HG03175 (cell line): ENCODE measurements around the gene EXOSC5.
"Not testable (repeated sequence)": the region's sequence is repeated elsewhere in the genome, so short reads cannot be mapped to it uniquely, and the experiment has no call there.

ENCODE experiments used
- ATAC-seq: cut with Tn5 transposase; IDR thresholded peaks from one replicate; pipeline ENCODE4 v1.9.1; 2021; ENCODE audit warnings: mild to moderate bottlenecking, moderate library complexity; ENCODE audit not compliant: unreplicated experiment

The EXOSC5 gene

DNA sequence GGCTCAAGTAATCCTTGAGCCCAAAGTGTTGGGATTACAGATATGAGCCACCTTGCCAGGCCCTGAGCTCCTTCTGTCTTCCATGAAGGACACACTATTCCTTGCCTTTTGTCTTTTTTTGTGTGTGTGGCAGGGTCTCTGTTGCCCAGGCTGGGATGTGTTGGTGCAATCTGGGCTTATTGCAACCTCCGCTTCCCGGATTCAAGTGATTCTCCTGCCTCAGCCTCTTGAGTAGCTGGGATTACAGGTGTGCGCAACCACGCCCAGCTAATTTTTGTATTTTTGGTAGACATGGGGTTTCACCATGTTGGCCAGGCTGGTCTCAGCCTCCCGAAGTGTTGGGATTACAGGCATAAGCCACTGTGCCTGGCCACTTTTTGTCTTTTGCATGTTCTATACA, 11.7 kb upstream of the EXOSC5 start:
- ATAC-seq: not testable (repeated sequence)

DNA sequence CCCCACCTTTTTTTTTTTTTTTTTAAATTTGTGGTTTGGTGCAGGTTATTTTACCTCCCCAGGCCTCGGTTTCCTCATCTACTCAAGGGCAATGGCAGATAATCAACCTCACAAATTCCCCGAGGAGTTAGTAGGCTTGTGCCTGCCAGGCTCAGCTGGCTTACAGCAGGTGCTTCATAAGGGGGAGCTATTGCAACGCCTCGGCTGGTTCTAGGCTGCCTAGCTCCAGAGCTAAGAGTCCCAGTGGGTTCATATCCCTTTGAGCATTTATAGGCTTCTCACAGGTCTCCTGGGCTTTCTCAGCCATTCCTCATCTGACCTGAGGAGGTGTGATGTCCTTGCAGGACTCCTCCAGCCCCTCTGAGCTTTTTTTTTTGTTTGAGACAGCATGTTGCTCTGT, 11.1 kb upstream of the EXOSC5 start:
- no peak for ATAC-seq

DNA sequence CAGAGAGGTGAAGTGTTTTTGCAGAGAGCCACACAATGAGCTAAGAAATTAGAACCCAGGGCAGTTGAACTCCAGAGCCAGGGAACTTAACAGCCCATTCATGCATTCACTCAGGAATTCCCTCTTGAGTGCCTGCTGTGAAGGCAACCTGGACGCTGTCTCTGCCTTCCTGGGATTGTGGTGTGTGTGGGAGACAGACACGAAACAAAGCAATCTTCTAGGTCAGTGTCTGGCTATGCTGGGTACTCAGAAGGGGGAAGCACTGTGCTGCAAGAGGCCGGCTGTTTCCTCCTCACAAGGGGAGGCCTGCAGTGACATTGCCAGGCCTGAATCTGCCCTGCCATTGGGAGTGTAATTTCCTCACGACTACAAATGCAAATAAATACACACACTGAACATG, 10.1 kb upstream of the EXOSC5 start:
- no peak for ATAC-seq

DNA sequence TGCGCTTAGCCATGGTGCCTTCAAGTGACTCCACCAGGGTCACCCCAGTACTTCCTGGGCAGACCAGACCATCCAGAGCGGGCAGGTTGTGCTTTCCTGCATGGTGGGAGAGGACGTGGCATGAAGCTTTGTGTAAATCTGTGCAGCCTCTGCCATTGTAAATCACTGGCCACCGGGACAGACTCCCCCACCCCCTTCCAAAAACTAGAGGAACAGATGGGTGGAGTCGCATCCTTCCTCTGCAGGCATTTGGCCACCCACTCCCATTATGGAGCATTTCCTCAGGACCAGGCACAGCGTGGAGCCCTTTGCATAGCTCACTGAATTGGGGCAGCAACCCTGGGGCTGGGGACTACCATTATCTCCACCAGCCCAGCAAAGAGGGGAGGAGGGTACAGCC, 8.6 kb upstream of the EXOSC5 start:
- no peak for ATAC-seq

DNA sequence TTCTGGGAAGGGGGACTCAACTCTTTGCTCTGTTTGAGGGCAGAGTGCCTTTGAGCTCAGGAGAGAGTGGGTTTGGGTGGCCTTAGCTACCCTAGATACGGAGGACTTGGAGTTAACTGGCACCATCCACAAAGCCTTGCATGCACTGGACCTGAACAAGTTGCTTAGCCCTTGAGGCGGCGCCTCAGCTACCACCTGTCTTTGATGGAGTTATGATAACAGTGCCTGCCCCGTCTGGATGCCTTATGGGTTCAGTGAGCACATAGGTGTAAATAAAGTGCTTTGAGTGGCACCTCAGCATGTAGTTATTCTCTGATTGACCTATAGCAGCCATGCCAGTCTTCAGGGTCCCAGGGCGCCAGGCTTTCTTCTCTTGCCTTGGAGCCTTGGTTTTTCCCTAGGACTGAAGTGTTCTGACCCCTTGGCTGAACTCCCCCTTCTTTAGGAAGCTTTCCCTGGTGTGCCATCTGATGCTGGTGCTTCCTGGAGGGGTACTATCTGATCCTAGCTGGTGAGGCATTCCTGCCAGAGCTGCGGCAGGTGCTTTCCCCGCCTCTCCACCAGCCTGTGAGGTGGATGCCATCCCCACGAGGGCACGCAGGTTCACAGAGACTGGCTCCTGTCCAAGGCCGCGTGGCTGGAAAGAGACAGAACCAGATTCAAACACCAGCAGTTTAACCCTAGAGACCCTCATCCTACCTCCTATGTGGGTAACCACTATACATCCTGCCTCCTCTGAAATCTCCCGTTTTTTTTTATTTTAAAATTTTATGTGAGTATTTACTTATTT, 6.2 kb upstream of the EXOSC5 start:
- ATAC-seq: no peak

DNA sequence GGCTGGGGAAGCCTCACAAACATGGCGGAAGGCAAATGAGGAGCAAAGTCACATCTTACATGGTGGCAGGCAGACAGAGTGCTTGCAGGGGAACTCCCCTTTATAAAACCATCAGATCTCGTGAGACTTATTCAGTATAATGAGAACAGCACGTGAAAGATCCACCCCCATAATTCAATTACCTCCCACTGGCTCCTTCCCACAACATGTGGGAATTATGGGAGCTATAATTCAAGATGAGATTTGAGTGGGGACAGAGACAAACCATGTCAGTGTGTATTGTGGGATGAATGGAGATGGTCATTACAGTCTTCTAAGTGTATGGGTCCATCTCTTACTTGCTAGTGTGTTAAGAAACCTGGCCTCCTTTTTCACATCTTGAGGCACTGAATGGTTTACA, 4.9 kb upstream of the EXOSC5 start:
- ATAC-seq: no peak

DNA sequence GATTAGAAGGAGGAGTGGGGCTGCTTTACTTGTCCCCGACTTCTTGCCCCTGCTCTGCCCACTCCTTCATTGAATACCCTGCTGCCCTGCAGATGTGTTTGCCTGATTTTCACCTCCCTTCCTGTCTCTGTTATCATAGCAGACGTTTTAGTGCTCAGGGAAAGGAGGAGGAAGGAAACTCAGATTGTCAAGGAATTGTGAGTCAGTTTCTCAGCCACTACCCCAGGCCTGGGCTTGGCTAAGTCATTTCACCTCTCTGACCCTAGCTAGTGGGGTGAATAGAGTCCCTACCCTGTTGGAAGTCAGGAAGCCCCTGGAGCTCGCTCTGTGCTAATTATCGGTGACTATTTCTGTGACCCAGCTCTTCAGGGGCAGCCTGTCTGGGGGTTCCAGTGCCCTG, 4.3 kb upstream of the EXOSC5 start:
- ATAC-seq: no peak

DNA sequence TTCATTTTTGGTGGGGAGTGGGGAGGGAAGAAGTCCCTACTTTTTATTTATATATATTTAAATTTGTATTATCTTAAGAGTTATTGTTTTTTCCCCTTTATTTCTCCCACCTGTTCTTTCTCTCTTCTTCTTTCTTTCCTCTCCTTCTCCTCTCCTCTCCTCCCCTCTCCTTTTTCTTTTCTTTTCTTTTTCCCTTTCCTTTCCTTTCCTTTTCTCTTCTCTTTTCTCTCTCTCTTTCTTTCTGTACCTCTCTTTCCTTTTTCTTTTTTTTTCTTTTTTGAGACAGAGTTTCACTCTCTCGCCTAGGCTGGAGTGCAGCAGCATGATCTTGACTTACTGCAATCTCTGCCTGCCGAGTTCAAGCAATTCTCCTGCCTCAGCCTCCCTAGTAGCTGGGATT, 2.4 kb upstream of the EXOSC5 start:
- ATAC-seq: no peak

DNA sequence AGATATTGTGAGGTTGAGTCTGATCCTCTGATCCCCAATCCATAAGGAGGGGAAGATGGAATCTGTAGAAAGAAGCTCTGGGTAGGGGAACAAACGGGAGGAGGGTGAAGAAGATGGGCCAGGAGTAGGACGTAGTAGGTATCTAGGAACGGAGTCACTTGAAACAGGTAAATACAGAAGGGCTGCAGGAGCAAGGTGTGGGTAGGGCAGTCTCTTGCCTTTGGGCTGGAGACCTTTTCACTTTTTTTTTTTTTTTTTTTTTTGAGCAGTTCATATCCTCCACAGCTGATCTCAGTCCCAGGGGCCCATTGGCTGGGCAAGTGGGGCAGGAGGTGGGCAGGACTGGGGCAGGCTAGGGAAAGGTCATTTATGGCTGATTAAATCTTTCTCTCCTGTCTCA, 1.9 kb upstream of the EXOSC5 start:
- ATAC-seq: no peak

DNA sequence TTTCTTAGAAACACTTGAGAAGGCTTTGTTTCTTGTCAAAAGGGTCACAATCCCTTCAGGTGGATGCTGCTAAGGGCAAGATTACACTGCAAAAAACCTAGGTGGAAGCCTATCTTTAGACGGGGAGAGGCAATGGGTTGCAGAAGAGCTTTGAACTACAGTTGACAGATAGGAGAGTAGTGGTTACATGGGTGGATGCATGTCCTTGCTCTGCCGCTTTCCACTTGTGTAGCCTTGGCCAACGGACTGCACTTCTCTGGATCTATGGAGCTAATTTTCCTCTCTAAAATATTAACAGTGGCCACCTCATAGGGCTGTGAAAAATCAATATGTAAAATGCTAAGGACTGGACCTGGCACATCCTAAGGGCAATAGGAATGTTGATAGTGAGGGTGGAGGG, 1.4 kb upstream of the EXOSC5 start:
- no peak for ATAC-seq

DNA sequence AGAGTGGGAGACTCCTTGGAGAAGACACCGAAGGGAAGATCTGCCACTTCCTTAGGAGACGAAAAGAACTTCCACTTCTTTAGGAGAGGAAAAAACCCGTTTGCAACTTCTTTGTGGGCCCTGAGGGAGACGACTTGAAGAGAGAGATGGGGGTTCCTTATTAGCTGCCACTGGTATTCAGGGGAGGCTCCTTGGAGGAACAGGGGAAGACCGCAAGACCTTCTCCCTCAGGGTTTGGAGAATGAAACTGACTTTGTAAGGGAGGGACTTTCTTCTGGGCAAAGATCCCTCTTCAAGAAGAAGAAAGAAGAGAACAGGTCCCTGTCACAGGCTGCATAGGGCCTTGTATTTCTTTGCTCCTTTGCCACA, 875 bp upstream of the EXOSC5 start:
- no peak for ATAC-seq

DNA sequence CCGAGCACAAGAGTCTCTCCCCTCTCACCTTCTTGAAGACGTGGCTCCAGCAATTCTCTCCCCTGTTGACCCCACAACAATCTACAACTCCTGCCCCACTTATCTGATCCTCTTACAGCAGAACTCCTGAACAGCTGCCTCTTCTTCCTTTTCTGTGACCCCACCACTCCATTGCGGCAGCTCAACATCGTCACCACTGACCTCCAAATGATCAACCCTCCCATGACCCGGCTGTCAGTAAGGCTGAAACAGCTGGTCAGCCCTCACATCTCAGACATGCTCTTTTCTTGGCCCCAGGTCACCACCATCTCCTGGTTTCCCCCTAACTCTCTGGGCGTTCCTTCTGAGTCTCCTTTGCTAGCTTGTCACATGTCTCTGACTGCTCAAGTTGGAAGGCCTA, 1.8 kb downstream of the EXOSC5 start:
- ATAC-seq: no peak

DNA sequence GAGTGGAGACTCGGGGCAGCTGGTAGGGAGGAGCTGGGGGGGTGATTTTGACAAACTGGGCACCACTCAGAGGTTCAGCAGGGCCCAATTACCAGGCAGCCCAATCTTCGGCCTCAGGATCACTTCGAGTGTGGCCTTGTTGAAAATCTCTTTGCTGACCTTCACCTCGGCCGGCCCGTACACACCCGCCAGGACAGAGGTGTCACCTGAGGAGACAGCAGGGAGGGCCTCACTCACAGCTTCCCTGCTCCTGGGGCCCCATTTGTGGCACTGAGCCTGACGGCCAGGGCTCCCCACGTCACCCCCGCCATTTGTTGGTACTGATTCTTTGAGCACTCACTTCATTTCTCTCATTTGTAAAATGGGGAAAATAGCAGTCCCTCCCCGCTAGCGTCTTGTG, 4.4 kb downstream of the EXOSC5 start:
- ATAC-seq: no peak

DNA sequence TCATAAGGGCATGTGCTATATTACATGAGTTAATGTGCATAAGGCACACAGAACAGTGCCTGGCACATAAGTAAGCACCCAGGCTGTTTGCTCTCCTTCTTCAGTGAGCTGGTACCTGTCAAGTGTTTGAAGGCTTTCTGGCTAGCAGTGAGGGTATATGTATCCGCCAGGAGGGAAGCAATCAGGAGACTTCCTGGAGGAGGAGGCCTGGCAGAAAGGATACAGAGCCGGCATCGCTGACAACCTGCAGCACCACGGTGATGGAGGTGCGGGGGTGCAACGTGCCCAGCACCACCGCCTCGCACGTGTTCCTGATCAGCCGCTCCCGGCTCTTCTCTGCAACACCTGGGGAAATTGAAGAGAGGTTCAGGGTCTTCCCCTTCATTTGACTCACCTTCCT, 5.5 kb downstream of the EXOSC5 start:
- ATAC-seq: no peak

DNA sequence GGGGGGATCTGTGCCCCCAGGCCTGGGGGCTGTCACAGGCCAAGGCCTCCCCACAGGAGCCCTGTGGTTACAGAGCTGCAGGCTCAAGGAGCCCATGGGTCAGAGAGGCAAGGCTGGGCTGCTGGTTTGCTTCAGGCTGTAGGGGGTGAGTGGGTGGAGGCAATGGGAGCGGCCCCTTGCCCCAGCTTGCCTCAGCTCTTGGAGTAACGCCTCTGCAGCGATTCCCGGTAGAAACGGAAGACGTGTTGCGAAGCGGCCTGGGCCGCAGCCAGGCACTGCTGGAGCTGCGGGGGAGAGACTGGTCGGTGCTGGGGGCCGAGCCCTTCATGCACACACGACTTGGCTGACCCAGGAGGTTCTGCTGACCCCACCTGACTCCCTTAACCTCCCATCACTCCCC, 10.7 kb downstream of the EXOSC5 start:
- ATAC-seq: no peak

DNA sequence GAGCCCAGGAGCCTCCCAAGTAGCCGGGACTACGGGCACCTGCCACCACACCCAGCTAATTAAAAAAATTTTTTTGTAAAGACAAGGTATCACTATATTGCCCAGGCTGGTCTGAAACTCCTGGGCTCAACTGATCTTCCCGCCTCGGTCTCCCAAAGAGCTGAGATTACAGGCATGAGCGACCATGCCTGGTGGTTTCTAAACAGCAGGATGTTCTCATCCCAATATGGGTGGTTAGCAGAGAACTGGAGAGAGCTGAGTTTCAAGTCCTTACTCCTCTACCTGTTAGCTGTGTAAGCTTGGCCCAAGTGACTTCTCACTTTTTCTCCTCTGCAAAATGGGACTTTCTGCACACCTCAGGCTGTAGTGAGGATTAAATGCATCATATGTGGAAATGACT, 12.8 kb downstream of the EXOSC5 start:
- no peak for ATAC-seq

DNA sequence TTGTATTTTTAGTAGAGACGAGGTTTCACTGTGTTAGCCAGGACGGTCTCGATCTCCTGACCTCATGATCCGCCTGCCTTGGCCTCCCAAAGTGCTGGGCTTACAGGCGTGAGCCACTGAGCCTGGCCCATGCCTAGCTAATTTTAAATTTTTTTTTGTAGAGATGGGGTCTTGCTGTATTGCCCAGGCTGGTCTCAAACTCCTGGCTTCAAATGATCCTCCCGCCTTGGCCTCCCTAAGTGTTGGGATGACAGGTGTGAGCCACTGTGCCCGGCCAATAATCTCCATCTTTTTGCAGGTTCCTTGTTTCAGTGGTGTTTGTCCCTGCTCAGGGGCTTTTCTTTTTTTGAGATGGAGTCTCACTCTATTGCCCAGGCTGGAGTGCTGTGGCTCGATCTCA, 15.6 kb downstream of the EXOSC5 start:
- not testable (repeated sequence) for ATAC-seq

DNA sequence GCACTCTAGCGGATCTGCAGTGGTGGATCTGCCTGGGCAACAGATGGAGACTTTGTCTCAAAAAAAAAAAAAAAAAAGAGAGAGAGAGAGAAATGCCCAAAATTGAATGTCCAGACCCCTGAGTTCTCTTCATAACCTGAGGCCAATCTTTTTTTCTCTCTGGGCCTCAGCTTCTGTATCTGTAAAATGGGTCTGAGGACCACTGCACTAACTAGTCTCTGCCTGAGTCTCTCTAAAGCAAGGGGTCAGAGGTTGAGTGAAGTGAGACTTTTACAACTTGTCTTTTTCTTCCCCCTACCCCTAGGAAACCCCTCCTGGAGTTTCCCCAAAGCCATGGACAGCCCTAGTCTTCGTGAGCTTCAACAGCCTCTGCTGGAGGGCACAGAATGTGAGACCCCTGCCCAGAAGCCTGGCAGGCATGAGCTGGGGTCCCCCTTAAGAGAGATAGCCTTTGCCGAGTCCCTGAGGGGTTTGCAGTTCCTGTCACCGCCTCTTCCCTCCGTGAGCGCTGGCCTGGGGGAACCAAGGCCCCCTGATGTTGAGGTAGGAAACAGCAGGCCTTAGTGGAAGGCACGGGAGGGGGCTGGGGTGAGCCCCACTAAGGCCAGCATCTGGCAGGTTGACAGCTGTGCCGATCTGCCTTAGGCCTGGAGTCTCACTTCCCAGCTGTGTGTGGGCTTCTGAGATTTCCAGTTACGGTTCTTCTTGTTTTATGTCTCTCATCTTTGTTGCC, 19.0 kb downstream of the EXOSC5 start:
- peak; percentile 53 for ATAC-seq

DNA sequence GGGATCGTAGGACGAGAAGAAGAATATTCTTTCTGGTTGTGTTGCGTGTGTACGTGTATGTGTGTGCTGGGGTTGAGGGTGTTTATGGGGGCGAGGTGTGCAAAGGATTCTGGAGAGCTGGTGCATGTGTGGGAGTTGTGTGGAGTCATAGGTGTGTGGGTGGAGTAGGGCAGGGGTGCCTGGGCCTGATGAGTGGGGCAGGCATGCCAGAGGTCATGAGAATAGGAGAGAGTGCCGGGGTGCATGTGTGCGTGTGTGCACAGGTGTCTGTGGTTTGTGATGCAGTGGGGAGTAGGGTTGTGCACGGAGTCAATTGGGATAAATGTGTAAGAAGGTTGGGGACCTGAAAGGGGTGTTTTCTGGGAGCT, 20.2 kb downstream of the EXOSC5 start:
- ATAC-seq: no peak

DNA sequence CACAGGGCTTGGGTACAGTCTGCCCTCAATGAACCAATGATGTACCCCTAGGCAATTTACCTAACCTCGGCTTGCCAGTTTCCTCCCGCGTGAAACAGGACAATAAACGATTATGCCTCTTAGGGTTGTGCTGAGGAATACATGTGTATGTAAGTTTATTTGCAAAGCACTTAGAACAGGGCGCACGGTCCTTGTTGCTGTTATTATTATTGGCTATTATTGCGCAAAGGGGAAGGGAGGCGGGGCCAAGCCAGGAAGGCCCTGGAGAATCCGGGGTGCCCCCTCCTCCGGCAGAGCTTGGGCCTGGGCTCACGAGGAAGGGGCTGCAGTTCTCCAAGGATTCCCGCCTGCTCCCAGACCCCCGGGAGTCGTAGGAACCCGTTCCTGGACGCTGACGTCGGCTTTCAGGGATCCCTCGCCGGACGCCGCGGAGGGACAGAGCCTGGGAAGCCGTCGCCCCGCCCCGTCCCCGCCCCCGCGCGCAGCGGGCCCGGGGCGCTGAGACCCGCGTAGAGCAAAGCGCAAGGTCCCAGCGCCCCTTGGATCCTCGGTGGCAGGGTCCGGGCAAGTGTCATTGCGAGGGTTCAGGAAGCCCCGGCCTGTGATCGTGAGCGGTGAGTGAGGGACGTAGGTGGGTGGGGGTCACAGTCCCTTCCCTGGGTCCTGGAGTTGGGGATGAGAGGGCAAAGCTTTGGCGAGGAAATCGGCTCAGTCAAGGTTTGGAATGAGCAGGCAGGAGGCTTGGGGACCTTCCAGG, 20.7 kb downstream of the EXOSC5 start, which contains the start of gene TMEM91:
TSS of gene TMEM91 (plus strand) at position 293 of the 757 bp plus-strand sequence. CDS start 1,777 bp downstream, outside the sequence.
- ATAC-seq: no peak

DNA sequence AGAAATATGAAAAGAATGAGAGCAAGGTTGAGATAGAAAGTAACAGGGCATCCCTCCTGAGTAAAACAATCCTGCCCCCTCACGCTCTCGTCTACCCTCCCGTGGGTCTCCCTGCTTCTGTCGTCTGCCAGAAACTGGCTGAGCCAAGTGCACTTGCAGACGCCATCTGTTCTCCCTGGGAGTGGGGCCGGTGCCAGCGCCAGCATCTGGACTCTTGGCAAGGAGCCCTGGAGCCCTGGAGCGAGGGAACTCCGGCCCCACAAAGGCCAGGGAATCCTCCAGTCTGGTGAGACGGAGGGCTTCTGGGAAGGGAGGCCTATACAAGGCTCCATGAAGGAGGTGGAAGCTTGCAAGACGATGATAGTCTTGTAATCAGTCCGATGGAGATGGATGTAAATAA, 23.2 kb downstream of the EXOSC5 start:
- ATAC-seq: no peak

DNA sequence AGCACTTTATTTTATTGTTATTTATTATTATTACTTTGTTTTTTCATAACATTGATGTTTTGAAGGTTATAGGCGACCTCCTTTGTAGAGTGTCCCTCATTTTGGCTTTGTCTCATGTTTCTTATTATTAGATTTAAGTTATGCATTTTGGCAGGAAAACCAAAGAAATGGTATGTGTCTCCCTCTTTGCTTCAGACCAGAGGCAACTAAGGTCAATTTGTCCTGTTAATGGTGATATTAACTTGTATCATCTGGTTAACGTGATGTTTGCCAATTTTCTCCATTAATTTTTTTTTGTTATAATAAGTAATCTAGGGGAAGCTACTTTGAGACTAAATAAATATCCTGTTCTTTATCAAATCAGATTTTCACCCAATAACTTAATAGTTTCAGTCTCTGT, 24.7 kb downstream of the EXOSC5 start:
- no peak for ATAC-seq
